Activated naive CD4-positive, alpha-beta T cell treated with anti-CD3 and anti-CD28 coated beads, Interleukin-2, amount 50 U/mL, for 16 hours (primary cell): ENCODE results near the gene OR2Y1.
A peak's percentile ranks its signal among the peaks of the same experiment; 100 is the strongest.
"Not testable (repeated sequence)": the region's sequence is repeated elsewhere in the genome, so short reads cannot be mapped to it uniquely, and the experiment has no call there.

ENCODE experiments used
- DNase-seq: peaks from one replicate; pipeline ENCODE4 v3.0.0-alpha.2; 2020

Gene OR2Y1

GRCh38 chr5:180736536-180736935 is 3.3 kb downstream of the OR2Y1 start:
- DNase-seq, result no peak

DNA sequence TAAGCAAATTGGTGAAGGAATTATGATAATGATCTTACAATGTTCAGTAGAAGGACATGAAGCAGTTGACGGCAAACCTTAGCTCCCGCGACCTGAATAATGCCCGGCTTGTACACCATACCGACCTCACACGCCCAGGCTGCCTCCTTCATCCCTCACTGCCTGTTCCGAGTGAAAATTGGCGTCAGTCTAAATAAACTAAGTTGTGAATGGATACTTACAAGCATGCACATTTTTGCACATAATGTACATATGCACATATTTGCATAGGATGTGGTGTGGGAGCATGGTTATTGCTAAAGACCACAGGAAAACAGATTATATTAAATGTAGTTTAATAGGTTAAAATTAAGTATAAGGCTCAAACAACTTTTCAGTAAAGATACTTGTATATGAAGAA is 14.9 kb downstream of the OR2Y1 start:
- no peak for DNase-seq

DNA sequence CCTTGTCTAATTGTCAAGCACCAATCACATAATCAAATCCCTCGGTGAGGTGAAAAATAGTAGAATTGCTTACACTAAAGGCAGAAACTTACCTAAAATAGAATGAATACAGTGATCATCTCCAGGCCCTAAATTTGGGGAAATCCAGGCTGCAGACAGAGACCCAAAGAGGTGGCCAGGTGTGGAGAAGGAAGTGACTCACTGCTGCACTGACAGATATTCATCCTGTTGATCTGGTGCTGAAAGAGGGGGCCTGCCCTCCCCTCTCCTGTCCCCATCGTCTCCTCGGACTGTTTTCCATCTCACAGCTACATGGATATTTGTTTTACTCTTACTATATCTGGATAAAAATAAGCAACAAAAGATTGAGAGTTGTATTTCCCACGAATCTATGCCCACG is 15.9 kb downstream of the OR2Y1 start:
- no peak for DNase-seq

DNA sequence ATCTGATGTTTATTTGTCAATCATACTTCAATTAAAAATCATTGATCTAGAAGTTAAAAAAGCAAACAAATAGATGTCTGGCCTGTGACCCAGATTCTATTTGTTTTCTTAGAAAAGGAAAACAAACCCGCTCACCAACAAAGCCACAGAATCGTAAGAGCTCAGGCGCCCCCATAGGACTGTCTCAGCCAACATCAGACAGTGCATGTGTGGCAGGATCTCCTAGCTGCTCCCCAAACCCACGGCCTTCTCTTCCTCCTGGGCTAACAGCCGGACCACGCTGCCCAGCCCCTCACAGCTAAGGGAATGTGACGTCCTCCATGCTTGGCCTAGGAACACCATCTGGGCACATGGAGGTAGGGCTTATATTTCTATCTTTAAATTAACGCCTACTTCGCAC is 19.4 kb downstream of the OR2Y1 start:
- no peak for DNase-seq

GRCh38 chr5:180719781-180720180 is 20.1 kb downstream of the OR2Y1 start:
- no peak for DNase-seq

- DNase-seq, result peak; percentile 19
Measured at GRCh38 chr5:180718810-180719453, 20.9 kb downstream of the OR2Y1 start.

- no peak for DNase-seq
Measured at GRCh38 chr5:180717989-180718388, 21.9 kb downstream of the OR2Y1 start.

DNA sequence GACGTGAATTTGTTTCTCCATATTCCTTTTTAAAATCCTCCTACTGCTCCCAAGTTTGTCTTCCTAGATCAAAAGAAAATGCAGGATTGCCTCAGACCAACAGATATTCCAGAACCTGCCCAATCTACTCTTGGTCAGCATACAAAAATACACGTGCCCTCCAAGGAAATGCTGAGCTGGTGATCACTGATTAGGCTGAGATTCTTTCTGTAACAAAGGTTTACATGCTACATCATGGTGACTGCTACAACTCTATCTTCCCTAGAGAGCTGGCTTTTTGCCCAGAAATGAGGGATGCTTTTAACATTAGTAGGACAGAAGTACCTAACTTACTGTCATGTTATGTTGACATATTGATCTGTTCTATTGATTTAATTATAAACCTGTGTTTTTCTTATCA is 35.5 kb downstream of the OR2Y1 start:
- no peak for DNase-seq

- no peak for DNase-seq
Measured at GRCh38 chr5:180703912-180704311, 35.9 kb downstream of the OR2Y1 start.

DNA sequence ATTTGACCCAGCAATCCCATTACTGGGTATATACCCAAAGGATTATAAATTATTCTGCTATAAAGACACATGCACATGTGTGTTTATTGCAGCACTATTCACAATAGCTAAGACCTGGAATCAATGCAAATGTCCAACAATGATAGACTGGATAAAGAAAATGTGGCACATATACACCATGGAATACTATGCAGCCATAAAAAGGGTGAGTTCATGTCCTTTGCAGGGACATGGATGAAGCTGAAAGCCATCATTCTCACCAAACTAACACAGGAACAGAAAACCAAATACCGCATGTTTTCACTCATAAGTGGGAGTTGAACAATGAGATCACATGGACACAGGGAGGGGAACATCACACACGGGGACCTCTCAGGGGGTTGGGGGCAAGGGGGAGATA is 36.5 kb downstream of the OR2Y1 start:
- not testable (repeated sequence) for DNase-seq

GRCh38 chr5:180700440-180700839 is 39.4 kb downstream of the OR2Y1 start:
- DNase-seq, result not testable (repeated sequence)

- no peak for DNase-seq
Measured at GRCh38 chr5:180699042-180699441, 40.8 kb downstream of the OR2Y1 start.

GRCh38 chr5:180696116-180696515 is 43.7 kb downstream of the OR2Y1 start:
- no peak for DNase-seq

DNA sequence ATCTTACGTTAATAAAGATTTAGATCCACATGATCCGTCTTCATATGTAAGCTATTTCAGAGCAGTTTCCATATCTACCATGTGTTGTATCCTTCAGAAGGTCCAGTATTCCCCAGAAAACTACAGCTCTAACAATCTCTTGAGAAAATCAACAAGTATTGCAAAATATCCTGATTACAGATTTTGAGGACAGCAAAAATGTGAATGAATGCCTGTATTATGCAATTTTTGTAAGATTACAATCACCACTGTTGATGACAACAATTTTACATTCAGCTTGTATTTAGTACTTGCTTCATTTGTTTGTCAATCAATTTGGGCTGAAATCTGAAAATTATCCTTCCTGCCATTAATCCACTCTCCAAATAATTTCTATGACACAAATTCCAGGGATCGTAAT is 47.4 kb downstream of the OR2Y1 start:
- no peak for DNase-seq

GRCh38 chr5:180691046-180691445 is 48.8 kb downstream of the OR2Y1 start:
- no peak for DNase-seq

DNA sequence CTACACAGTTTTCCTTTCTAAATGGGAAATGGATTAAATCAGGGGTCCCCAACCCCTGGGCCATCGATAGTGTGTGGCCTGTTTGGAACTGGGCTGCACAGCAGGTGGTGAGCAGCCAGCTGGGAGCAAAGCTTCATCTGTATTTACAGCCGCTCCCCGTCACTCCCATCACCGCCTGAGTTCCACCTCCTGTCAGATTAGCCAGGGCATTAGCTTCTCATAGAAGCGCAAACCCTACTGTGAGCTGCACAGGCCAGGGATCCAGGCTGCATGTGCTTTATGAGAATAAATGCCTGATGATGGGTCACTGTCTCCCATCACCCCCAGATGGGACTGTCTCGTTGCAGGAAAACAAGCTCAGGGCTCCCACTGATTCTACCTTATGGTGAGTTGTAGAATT is 49.3 kb downstream of the OR2Y1 start:
- no peak for DNase-seq

DNA sequence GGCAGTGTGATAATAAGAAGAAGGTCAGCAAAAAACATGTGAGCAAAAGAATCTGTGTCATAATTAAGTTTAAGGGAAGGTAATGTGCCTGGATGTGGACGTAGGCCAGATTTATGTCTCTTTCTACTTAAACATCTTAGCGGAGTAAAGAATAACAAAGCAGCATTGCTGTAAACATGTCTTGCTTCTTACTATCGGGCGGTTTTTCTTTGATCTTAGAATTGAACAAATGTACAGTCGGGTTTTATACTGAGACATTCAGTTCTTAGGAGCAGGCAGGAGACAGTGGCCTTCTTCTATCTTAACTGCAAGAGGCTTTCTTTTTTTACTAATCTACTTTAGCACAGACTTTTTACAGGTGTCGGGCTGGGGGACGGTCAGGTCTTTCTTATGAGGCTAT is 50.1 kb downstream of the OR2Y1 start:
- DNase-seq, result no peak
